COLO668 (cell line): ENCODE data around the gene CCDC142.

Experiments used
- DNase-seq: peaks from one replicate; lab custom pipeline; 2025; ENCODE audit not compliant: unreplicated experiment; lab: John Stamatoyannopoulos, UW

The CCDC142 gene

GRCh38 chr2:74514368-74515270 is 31.8 kb upstream of the CCDC142 start, which contains the start of gene TLX2:
TSS of gene TLX2 (plus strand) at chr2:74514450. CDS start at chr2:74514807, 357 bp downstream.
- peak; percentile 21 for DNase-seq

GRCh38 chr2:74513605-74514367 is 31.0 kb upstream of the CCDC142 start:
- no peak for DNase-seq

GRCh38 chr2:74512744-74513604 is 30.2 kb upstream of the CCDC142 start:
- DNase-seq, result no peak

GRCh38 chr2:74511104-74511989 is 28.5 kb upstream of the CCDC142 start:
- no peak for DNase-seq

- no peak for DNase-seq
These were observed 27.5 kb upstream of the CCDC142 start for GRCh38 chr2:74510272-74510671.

- peak; percentile 36 for DNase-seq
These were observed 25.2 kb upstream of the CCDC142 start for GRCh38 chr2:74507926-74508520.

- peak; percentile 98 for DNase-seq
These were observed 24.5 kb upstream of the CCDC142 start, which contains the start of gene PCGF1 for GRCh38 chr2:74507145-74507925. TSS of gene PCGF1 (minus strand) at chr2:74507695. CDS start at chr2:74507668, 27 bp downstream.

GRCh38 chr2:74505448-74506246 is 22.8 kb upstream of the CCDC142 start:
- no peak for DNase-seq

- no peak for DNase-seq
These were observed 21.8 kb upstream of the CCDC142 start for GRCh38 chr2:74504591-74504990.

GRCh38 chr2:74503506-74504475 is 21.0 kb upstream of the CCDC142 start:
- DNase-seq, result no peak

- peak; percentile 64 for DNase-seq
These were observed 20.1 kb upstream of the CCDC142 start for GRCh38 chr2:74502720-74503505.

GRCh38 chr2:74502147-74502719 is 19.4 kb upstream of the CCDC142 start:
- peak; percentile 37 for DNase-seq

- DNase-seq, result no peak
These were observed 18.7 kb upstream of the CCDC142 start for GRCh38 chr2:74501335-74502071.

- no peak for DNase-seq
These were observed 17.8 kb upstream of the CCDC142 start for GRCh38 chr2:74500578-74500946.
